ENCODE data around the gene VAV3.

GRCh38 chr1:107541412-107541811, 423.6 kb downstream of the VAV3 start:
- TF ChIP-seq, protein P1, sequence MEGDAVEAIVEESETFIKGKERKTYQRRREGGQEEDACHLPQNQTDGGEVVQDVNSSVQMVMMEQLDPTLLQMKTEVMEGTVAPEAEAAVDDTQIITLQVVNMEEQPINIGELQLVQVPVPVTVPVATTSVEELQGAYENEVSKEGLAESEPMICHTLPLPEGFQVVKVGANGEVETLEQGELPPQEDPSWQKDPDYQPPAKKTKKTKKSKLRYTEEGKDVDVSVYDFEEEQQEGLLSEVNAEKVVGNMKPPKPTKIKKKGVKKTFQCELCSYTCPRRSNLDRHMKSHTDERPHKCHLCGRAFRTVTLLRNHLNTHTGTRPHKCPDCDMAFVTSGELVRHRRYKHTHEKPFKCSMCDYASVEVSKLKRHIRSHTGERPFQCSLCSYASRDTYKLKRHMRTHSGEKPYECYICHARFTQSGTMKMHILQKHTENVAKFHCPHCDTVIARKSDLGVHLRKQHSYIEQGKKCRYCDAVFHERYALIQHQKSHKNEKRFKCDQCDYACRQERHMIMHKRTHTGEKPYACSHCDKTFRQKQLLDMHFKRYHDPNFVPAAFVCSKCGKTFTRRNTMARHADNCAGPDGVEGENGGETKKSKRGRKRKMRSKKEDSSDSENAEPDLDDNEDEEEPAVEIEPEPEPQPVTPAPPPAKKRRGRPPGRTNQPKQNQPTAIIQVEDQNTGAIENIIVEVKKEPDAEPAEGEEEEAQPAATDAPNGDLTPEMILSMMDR (IDR thresholded peaks at IDR 0.05) = no peak
- no peak for TF ChIP-seq POLR2A (IDR thresholded peaks at IDR 0.05)

Measured in heart left ventricle (tissue), 13 donors.